GM10266 (cell line): ENCODE results near the gene MAPKAP1.

Experiments
- DNase-seq: peaks from one replicate; pipeline ENCODE4 v3.0.0; 2012; ENCODE audit errors: extremely low spot score
- TF ChIP-seq, protein P1 (sequence below): IDR thresholded peaks from 2 replicates; pipeline ENCODE4 v1.5.1; 2012; ENCODE audit warnings: mild to moderate bottlenecking, low read depth; ENCODE audit not compliant: control insufficient read depth, insufficient read depth; ENCODE audit errors: missing control alignments

The MAPKAP1 gene

DNA sequence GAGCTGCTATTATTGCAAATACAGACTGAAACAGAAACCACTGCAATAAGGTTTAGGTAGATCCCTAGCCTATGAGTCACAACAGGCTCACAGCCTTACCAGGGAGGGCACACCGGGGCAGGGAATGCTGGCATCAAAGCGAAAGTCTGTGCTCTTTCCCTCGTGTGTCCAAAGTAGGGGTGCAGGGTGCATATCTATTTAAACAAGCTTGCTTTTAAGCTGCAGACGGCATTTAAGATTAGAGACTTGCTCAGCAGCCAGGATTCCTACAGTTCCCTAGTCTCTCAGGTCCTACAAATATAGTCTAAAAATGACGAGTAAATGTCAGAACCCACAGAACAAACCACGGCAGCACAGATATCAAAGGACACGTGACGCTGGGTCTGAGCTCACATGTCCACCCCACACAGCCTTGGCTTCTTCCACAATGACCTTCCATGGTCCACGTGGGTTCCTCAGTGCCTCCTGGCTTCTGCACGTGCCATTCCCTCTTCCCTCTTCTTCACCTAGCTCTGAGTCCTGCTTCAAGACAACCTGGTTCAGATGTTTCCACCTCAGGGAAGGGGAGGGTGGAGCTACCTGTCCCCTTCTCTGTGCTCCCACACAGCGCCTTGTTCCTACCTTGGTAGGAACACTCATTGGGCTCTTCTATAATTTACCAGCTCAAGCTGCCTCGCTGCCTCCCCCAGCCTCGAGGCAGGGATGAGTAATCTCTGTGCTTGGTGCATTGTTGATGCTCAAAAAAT lies 193.2 kb downstream of the MAPKAP1 start:
- DNase-seq, result peak; percentile 60

DNA sequence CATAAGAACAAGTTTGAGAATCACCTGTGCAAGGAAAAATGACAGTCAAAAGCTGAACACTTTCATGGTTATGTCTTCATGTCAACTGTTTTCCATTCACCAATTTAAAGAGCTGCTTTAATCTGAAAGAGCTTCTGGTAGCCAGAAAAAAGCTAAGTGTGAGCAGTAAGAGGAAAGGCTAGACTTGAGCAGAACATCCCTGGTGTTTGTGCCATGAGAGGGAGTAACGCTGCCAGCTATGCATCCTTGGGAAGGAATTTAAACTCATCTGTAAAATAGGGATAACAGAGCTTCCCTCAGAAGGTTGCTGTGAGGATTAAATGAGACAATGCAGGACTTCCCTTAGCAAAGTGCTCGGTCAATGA lies 193.7 kb downstream of the MAPKAP1 start:
- TF ChIP-seq, protein P1, sequence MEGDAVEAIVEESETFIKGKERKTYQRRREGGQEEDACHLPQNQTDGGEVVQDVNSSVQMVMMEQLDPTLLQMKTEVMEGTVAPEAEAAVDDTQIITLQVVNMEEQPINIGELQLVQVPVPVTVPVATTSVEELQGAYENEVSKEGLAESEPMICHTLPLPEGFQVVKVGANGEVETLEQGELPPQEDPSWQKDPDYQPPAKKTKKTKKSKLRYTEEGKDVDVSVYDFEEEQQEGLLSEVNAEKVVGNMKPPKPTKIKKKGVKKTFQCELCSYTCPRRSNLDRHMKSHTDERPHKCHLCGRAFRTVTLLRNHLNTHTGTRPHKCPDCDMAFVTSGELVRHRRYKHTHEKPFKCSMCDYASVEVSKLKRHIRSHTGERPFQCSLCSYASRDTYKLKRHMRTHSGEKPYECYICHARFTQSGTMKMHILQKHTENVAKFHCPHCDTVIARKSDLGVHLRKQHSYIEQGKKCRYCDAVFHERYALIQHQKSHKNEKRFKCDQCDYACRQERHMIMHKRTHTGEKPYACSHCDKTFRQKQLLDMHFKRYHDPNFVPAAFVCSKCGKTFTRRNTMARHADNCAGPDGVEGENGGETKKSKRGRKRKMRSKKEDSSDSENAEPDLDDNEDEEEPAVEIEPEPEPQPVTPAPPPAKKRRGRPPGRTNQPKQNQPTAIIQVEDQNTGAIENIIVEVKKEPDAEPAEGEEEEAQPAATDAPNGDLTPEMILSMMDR, result no peak
- no peak for DNase-seq

More for the DNA sequence above, 193.2 kb downstream of the MAPKAP1 start:
- TF ChIP-seq, protein P1, result no peak

DNA sequence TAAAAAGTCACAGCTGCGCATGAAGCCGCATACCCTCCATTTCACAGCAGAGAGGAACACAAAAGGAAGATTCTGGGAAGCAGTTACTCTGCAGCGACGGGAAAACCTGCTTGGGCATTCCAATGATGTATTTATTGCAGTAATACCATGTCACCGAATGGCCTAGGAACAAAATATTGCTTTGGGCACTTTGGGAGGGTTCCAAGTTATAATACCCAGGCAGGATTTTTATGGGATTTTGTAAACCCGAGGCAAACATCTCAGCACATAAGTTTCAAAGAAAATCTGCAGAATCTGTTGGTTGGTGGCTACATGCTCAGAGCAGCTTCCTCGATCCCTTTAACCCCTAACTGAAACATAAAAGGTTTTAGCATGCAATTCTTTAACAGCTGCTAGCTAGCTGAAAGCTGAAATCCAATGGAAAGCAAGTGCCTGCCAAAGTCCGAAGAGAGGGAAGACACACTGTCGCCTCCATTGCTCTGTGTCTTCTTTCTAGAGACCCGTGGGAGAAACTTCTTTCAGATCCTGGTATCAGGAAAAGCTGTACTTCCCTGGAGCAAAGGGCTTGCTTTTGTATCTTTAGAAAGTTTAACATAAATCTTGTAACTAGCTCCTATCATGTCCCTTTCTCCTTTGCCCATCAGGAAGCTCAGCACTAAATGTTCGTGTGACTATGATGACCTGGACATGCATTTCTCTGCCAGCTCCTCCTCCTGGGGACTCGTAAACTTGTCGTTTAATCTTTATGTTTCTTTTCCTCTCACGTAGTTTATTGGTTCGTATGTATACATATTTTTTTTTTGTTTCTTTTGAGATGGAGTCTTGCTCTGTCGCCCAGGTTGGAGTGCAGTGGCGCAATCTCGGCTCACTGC lies 195.0 kb downstream of the MAPKAP1 start:
- no peak for DNase-seq
- TF ChIP-seq, protein P1, result no peak

DNA sequence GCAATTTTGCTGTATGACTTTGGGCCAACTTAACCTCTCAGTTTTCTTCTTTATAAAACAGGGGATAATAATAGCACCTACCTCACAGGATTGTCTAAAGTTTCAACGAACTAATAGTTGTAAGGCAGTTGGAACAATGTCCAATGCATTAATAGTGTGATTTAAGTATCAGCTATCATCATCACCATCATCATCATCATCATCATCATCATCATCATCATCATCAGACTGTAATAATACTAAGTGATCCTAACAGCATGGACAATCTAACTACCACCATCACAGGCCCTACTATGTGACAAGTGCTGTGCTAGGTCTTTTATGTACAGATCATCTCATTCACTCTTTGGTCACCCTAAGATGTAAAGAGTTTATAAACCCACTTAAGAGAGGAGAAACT lies 196.0 kb downstream of the MAPKAP1 start:
- TF ChIP-seq, protein P1, result no peak
- no peak for DNase-seq

DNA sequence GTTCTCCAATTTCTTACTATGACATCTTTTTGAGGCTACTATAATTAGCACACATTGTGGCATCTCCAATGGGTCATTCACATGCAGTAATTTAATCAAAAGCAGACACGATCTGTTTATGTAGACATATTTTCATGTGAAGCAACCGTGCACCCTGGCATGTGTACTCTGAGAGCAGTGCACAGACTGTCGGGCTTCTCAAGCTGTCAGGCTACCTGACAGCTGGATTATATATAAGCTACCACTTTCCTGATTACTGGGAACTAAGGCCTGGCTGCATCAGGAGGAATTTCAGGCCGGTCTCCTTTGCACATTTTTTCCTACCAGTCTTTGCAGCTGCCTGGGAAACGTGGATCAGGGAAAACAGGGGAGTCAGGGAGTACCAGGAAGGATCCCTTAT lies 197.5 kb downstream of the MAPKAP1 start:
- no peak for DNase-seq

DNA sequence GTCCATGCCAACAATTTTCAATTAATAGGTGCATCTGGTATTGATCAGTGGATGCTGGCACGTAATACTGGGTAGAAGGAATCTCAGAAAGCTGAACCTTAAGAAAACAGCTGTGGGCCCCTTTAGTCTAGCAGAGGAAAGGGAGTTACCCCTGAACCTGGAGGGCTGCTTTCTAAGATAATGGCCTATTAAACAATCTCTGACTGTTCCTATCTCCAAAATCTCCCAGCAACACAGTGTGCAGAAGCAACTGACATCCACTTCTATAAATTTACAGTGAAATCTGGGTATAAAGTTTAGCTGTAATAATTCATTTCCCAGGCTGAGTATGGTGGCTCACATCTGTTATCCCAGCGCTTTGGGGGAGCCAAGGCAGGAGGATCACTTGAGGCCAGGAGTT lies 198.8 kb downstream of the MAPKAP1 start:
- TF ChIP-seq, protein P1, result no peak
- no peak for DNase-seq

More for the DNA sequence above, 197.5 kb downstream of the MAPKAP1 start:
- TF ChIP-seq, protein P1, result no peak

DNA sequence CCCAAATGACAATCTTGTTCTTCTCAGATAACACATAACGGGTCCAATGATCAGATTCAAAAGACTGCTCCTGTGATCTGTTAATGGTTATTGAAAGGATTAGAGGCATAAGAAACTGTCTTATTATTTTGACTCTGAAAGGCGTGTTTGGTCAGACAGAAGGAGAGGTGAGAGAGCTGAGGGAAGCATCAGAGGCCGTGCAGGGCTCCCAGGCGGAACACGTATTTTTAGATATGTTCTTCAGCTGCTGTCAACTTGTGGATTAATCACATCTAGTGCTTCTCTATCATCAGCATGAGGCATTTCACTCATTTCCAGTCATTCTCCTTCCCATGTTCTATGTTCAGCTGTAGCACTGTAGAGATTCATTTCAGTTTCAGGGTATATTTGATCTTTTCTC lies 199.8 kb downstream of the MAPKAP1 start:
- no peak for DNase-seq
- TF ChIP-seq, protein P1, result no peak
